GM13976 (cell line): ENCODE measurements around the gene ANKRD44.

ENCODE experiments used
- DNase-seq: peaks from one replicate; pipeline ENCODE4 v3.0.0; 2012; ENCODE audit warnings: low spot score
- CTCF ChIP-seq: IDR thresholded peaks from 2 replicates; pipeline ENCODE4 v1.5.1; 2012; ENCODE audit warnings: borderline replicate concordance, mild to moderate bottlenecking; ENCODE audit not compliant: insufficient read depth; ENCODE audit errors: extremely low read depth, missing control alignments, control extremely low read depth
- in situ Hi-C: fragments of 300-500 bp; cut with MboI; formaldehyde crosslinking; loops from one replicate; pipeline ENCODE4 v1.12.0; 2022; ENCODE audit warnings: low sequenced_read_pairs, mixed read lengths, inconsistent platforms; ENCODE audit not compliant: unreplicated experiment

ANKRD44 gene

GRCh38 chr2:197086500-197086899 lies 224.1 kb downstream of the ANKRD44 start:
- in situ Hi-C loops: no loop called here
- peak; percentile 24 for DNase-seq
- TF ChIP-seq CTCF: no peak

GRCh38 chr2:197085665-197086064 lies 224.9 kb downstream of the ANKRD44 start:
- in situ Hi-C loops: no loop called here
- DNase-seq: no peak
- TF ChIP-seq CTCF: no peak

GRCh38 chr2:197081294-197081693 lies 229.3 kb downstream of the ANKRD44 start:
- TF ChIP-seq CTCF: no peak

GRCh38 chr2:197080578-197081216 lies 229.9 kb downstream of the ANKRD44 start:
- no peak for TF ChIP-seq CTCF
- in situ Hi-C loops: no loop called here

More at GRCh38 chr2:197081294-197081693, 229.3 kb downstream of the ANKRD44 start:
- DNase-seq: no peak
- in situ Hi-C loops: no loop called here

GRCh38 chr2:197079832-197080555 lies 230.6 kb downstream of the ANKRD44 start:
- no peak for DNase-seq
- TF ChIP-seq CTCF: no peak
- in situ Hi-C loops: no loop called here

More at GRCh38 chr2:197080578-197081216, 229.9 kb downstream of the ANKRD44 start:
- DNase-seq: no peak

- in situ Hi-C loops: no loop called here
- no peak for TF ChIP-seq CTCF
Observed at GRCh38 chr2:197079414-197079813, 231.2 kb downstream of the ANKRD44 start.

More at GRCh38 chr2:197079414-197079813, 231.2 kb downstream of the ANKRD44 start:
- no peak for DNase-seq
